PC-9 (cell line): ENCODE data around the gene TMEM161B.

Experiments
- EZH2 ChIP-seq: fragments of 200-600 bp; sonication (generic); IDR thresholded peaks from 2 replicates; pipeline ENCODE4 v1.8.0; 2017; ENCODE audit warnings: antibody characterized with exemption, low read depth
- TF ChIP-seq, protein P1 (sequence below): fragments of 200-600 bp; sonication (generic); conservative IDR thresholded peaks from 2 replicates; pipeline ENCODE4 v1.6.1; 2017; ENCODE audit warnings: mixed run types, antibody characterized with exemption, mild to moderate bottlenecking, moderate library complexity

DNA sequence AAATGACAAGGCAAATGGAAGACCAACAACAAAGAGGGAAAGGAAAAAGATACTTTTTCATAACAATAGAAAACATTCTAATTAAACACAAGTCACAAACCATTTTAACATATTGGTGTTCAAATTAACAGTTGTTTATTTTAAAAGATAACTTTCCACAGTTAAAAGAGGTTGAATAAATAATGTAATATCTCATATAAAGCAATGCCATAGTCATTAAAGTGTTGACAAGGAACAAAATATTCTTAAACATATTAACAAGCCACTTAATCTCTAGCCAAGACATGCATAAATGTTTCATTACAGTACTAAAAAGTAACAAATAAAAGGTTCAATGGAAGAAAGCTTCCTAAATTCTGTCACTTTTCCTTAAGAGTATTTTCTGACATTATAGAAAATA, 12.6 kb downstream of the TMEM161B start:
- TF ChIP-seq, protein P1, sequence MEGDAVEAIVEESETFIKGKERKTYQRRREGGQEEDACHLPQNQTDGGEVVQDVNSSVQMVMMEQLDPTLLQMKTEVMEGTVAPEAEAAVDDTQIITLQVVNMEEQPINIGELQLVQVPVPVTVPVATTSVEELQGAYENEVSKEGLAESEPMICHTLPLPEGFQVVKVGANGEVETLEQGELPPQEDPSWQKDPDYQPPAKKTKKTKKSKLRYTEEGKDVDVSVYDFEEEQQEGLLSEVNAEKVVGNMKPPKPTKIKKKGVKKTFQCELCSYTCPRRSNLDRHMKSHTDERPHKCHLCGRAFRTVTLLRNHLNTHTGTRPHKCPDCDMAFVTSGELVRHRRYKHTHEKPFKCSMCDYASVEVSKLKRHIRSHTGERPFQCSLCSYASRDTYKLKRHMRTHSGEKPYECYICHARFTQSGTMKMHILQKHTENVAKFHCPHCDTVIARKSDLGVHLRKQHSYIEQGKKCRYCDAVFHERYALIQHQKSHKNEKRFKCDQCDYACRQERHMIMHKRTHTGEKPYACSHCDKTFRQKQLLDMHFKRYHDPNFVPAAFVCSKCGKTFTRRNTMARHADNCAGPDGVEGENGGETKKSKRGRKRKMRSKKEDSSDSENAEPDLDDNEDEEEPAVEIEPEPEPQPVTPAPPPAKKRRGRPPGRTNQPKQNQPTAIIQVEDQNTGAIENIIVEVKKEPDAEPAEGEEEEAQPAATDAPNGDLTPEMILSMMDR = no peak
- no peak for TF ChIP-seq EZH2
